ENCODE results near the gene BRF1. TPM values are rescaled to one million over a fixed set of nuclear protein-coding genes. Genes with fewer than 3 reads are reported as not detected.
A peak's percentile ranks its signal among the peaks of the same experiment; 100 is the strongest.

The BRF1 gene, protein sequence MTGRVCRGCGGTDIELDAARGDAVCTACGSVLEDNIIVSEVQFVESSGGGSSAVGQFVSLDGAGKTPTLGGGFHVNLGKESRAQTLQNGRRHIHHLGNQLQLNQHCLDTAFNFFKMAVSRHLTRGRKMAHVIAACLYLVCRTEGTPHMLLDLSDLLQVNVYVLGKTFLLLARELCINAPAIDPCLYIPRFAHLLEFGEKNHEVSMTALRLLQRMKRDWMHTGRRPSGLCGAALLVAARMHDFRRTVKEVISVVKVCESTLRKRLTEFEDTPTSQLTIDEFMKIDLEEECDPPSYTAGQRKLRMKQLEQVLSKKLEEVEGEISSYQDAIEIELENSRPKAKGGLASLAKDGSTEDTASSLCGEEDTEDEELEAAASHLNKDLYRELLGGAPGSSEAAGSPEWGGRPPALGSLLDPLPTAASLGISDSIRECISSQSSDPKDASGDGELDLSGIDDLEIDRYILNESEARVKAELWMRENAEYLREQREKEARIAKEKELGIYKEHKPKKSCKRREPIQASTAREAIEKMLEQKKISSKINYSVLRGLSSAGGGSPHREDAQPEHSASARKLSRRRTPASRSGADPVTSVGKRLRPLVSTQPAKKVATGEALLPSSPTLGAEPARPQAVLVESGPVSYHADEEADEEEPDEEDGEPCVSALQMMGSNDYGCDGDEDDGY
- polyA plus RNA-seq, result 10 to 100 TPM; 18.4 to 28.0 (median 20.2) TPM
- long read RNA-seq, donor 1, result 0 reads
- long read RNA-seq, donor 2, result 0 reads
- long read RNA-seq, donor 3, result 0 reads
- long read RNA-seq, donor 4, result 0 reads
- long read RNA-seq, donor 5, result 0 reads
- long read RNA-seq, donor 6, partial matches to known transcripts, result 0 of 14 reads
- long read RNA-seq, donor 6, other reads (novel, unspliced or antisense), result 13 of 14 reads
- long read RNA-seq, donor 7, result 0 reads
- long read RNA-seq, donor 8, result 0 reads
- long read RNA-seq, donor 9, partial matches to known transcripts, result 0 of 1 reads
- long read RNA-seq, donor 9, other reads (novel, unspliced or antisense), result 0 of 1 reads
- long read RNA-seq, donor 10, partial matches to known transcripts, result 0 of 1 reads
- long read RNA-seq, donor 10, other reads (novel, unspliced or antisense), result 0 of 1 reads

DNA sequence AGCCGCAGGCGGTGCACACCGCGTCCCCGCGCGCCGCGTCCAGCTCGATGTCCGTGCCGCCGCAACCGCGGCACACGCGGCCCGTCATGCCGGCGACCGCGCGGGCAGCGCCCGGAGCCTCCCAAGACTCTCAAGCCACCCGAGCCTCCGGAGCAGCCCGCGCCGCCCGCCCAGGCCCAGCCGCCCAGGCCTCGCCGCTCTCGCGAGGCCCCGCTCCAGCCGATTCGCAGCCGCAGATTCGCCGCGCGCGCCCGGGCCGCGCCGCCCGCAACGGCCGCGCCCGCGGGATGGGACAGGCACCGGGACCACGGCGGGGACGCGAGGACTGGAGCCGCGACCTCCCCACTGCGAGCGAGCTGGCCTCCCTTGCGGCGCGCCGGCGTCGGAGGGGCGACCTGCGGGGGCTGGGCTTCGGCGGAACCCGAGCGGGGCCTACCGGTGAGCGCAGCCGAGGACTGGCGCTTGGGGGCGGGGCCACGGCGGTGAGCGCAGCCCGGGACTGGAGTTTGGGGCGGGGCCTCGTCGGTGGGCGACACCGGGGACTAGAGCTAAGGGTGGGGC lies at the start of gene BRF1:
Gene BRF1 (minus strand): TSS at position 460 of the 561 bp plus-strand sequence. CDS start 372 bp downstream, at position 88.
- Histone ChIP-seq H3K4me3 (ENCODE audit: low read depth in 1 of 3, low read length in 3 of 3) (peak within 1 kb of the TSS; percentile 74 to 79 (median 77)), H3K27ac (ENCODE audit: low read depth in 1 of 3, low read length in 2 of 3) (peak within 1 kb of the TSS; percentile 95 to 100 (median 99)), H3K9me3 (ENCODE audit: control insufficient read depth in 2 of 2, insufficient read depth in 1 of 2, low read depth in 1 of 2, low read length in 1 of 2) (no peaks in the 10 kb centered on the region), H3K27me3 (ENCODE audit: control insufficient read depth in 3 of 3, insufficient read depth in 3 of 3, low read length in 3 of 3) (no peaks in the 10 kb centered on the region), H3K36me3 (ENCODE audit: control insufficient read depth in 3 of 3, insufficient read depth in 2 of 3, low read depth in 1 of 3, low read length in 3 of 3) (peaks cover 0 to 9% (median 0%) of the 10 kb centered on the region in 3 donors), H3K4me1 (ENCODE audit: control insufficient read depth in 3 of 3, insufficient read depth in 2 of 3, low read depth in 1 of 3, low read length in 2 of 3) (peaks cover 0 to 10% (median 7%) of the 10 kb centered on the region in 3 donors)
- peak; percentile 93 to 99 for DNase-seq
- no peak for FAIRE-seq
- WGBS, 3 donors, result 0 to 1% (median 0%) methylated on average over 56 to 90 of the region's 90 CpGs

- 82 to 87% (median 87%) methylated on average over 11 of the region's 11 CpGs for WGBS, 3 donors
- Histone ChIP-seq H3K9me3 (ENCODE audit: control insufficient read depth in 2 of 2, insufficient read depth in 1 of 2, low read depth in 1 of 2, low read length in 1 of 2) (peaks cover 0 to 5% of the 10 kb centered on the region in 2 donors), H3K27ac (ENCODE audit: low read depth in 1 of 3, low read length in 2 of 3) (no peak overlapping the region), H3K27me3 (ENCODE audit: control insufficient read depth in 3 of 3, insufficient read depth in 3 of 3, low read length in 3 of 3) (no peaks in the 10 kb centered on the region), H3K4me3 (ENCODE audit: low read depth in 1 of 3, low read length in 3 of 3) (no peak overlapping the region), H3K36me3 (ENCODE audit: control insufficient read depth in 3 of 3, insufficient read depth in 2 of 3, low read depth in 1 of 3, low read length in 3 of 3) (peaks cover 0 to 47% (median 0%) of the 10 kb centered on the region in 3 donors), H3K4me1 (ENCODE audit: control insufficient read depth in 3 of 3, insufficient read depth in 2 of 3, low read depth in 1 of 3, low read length in 2 of 3) (peaks cover 0 to 3% (median 0%) of the 10 kb centered on the region in 3 donors)
- FAIRE-seq, result no peak
- DNase-seq, result no peak
Measured at GRCh38 chr14:105349992-105350391, 49.2 kb upstream of the BRF1 start.

DNA sequence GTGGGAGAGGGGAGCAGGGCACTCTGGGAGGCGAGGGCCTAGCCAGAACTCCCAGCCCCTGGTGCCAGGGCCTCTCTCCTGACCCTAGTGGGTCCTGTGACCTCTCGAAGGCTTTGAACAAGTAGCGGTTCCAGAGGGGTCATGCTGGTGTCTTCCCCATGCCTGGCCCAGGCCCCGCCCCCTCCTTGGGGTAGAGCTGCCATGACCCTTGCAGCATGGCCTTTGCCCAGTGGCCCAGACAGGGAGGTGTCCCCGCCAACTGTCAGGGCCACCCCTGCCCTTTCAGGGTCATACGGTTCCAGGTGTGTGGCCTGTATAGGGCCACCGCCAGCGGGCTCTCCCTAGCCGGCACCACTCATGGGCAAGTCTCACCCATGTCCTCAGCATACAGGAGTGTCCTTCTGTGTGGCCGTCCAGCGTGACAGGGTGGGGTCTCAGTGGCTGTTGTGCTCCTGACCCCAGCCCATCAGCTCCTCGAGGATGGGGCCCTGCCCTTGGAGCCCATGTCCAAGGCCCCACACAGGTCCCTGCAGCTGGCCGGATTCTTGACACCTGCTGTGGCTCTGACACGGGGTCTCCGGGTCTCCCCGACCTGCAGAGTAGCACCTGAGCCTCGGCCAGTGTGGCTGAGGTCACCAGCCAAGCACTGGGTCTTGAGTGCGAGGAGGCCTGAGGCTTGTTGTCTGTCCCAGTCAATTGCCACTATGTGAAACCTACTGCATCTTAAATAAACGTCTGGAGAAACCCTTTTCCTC lies 48.3 kb upstream of the BRF1 start:
- WGBS, 3 donors, result 90 to 93% (median 91%) methylated on average over 17 to 19 of the region's 19 CpGs

DNA sequence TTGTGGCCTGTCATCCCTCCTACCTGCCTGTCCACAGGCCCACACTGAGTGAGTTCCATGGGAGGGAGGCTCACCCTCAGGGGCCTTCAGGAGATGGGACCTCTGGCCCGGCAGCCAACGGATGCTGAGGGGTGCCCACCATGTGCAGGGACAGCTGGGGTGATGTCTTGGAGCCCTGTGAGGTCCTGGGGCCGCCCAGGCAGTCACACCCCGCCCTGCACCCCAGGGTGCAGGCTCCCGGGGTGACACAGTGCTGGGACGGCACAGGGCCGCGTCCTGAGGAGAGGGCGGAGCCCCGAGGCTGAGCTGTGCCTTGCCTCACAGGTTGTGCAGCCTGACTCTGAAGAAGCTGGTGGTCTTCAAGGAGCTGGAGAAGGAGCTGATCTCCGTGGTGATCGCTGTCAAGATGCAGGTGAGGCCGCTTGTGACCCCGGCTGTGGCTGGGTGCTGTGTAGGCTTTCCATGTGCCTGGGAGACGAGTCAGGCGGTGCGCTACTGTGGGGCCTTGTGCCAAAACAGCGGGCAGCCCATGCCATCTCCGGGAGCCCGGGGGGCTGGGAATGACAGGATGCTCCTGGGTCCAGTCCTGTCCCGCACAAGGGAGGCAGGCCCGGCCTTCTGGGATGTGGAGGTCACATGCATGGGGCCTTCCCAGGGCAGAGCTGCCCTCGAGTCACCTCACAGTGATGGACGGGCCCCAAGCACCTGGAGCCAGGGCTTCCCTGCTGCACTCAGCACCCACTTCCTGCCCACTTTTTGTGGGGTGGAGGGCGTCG lies 47.6 kb upstream of the BRF1 start:
- peaks cover 0 to 34% (median 0%) of the 10 kb centered on the region in 3 donors for H3K36me3 ChIP-seq (ENCODE audit: control insufficient read depth in 3 of 3, insufficient read depth in 2 of 3, low read depth in 1 of 3, low read length in 3 of 3)
- H3K4me1 ChIP-seq (ENCODE audit: control insufficient read depth in 3 of 3, insufficient read depth in 2 of 3, low read depth in 1 of 3, low read length in 2 of 3), result peaks cover 0 to 3% (median 0%) of the 10 kb centered on the region in 3 donors
- H3K9me3 ChIP-seq (ENCODE audit: control insufficient read depth in 2 of 2, insufficient read depth in 1 of 2, low read depth in 1 of 2, low read length in 1 of 2), result peaks cover 0 to 11% of the 10 kb centered on the region in 2 donors
- H3K27me3 ChIP-seq (ENCODE audit: control insufficient read depth in 3 of 3, insufficient read depth in 3 of 3, low read length in 3 of 3), result no peaks in the 10 kb centered on the region
- 78 to 84% (median 82%) methylated on average over 26 of the region's 26 CpGs for WGBS, 3 donors
- FAIRE-seq (no peak), DNase-seq (no peak)
- no peak overlapping the region for H3K4me3 ChIP-seq (ENCODE audit: low read depth in 1 of 3, low read length in 3 of 3)
- no peak overlapping the region for H3K27ac ChIP-seq (ENCODE audit: low read depth in 1 of 3, low read length in 2 of 3)

More for the DNA sequence above, 48.3 kb upstream of the BRF1 start:
- Histone ChIP-seq H3K9me3 (ENCODE audit: control insufficient read depth in 2 of 2, insufficient read depth in 1 of 2, low read depth in 1 of 2, low read length in 1 of 2) (peaks cover 0 to 8% of the 10 kb centered on the region in 2 donors), H3K4me1 (ENCODE audit: control insufficient read depth in 3 of 3, insufficient read depth in 2 of 3, low read depth in 1 of 3, low read length in 2 of 3) (peaks cover 0 to 3% (median 0%) of the 10 kb centered on the region in 3 donors), H3K4me3 (ENCODE audit: low read depth in 1 of 3, low read length in 3 of 3) (no peak overlapping the region), H3K27me3 (ENCODE audit: control insufficient read depth in 3 of 3, insufficient read depth in 3 of 3, low read length in 3 of 3) (no peaks in the 10 kb centered on the region), H3K36me3 (ENCODE audit: control insufficient read depth in 3 of 3, insufficient read depth in 2 of 3, low read depth in 1 of 3, low read length in 3 of 3) (peaks cover 0 to 38% (median 0%) of the 10 kb centered on the region in 3 donors), H3K27ac (ENCODE audit: low read depth in 1 of 3, low read length in 2 of 3) (no peak overlapping the region)
- FAIRE-seq (no peak), DNase-seq (no peak)

DNA sequence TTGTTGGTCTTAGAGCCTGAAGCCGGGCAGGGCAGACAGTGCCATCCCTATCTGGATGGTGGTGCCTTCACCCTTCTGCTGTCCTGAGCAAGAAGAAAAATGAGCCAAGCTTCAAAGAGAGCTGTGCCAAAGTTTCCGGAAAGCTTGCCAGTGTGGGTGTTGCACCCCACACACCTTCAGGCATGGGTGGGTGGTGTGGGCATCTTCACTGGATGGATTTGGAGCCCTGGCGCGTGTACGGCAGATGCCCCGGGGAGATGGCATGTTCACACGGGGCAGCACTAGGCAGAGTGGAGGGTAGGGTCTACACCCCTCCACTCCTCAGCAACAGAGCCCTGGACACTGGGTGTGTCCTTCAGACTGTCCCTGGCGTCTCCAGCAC lies 46.8 kb upstream of the BRF1 start:
- H3K36me3 ChIP-seq (ENCODE audit: control insufficient read depth in 3 of 3, insufficient read depth in 2 of 3, low read depth in 1 of 3, low read length in 3 of 3), result peaks cover 0 to 32% (median 0%) of the 10 kb centered on the region in 3 donors
- no peak for FAIRE-seq
- H3K27me3 ChIP-seq (ENCODE audit: control insufficient read depth in 3 of 3, insufficient read depth in 3 of 3, low read length in 3 of 3), result no peaks in the 10 kb centered on the region
- H3K4me1 ChIP-seq (ENCODE audit: control insufficient read depth in 3 of 3, insufficient read depth in 2 of 3, low read depth in 1 of 3, low read length in 2 of 3), result peaks cover 0 to 3% (median 0%) of the 10 kb centered on the region in 3 donors
- H3K9me3 ChIP-seq (ENCODE audit: control insufficient read depth in 2 of 2, insufficient read depth in 1 of 2, low read depth in 1 of 2, low read length in 1 of 2), result peaks cover 0 to 11% of the 10 kb centered on the region in 2 donors
- no peak overlapping the region for H3K27ac ChIP-seq (ENCODE audit: low read depth in 1 of 3, low read length in 2 of 3)
- WGBS, 3 donors, result 80 to 92% (median 92%) methylated on average over 8 of the region's 8 CpGs
- DNase-seq, result no peak
- H3K4me3 ChIP-seq (ENCODE audit: low read depth in 1 of 3, low read length in 3 of 3), result no peak overlapping the region

DNA sequence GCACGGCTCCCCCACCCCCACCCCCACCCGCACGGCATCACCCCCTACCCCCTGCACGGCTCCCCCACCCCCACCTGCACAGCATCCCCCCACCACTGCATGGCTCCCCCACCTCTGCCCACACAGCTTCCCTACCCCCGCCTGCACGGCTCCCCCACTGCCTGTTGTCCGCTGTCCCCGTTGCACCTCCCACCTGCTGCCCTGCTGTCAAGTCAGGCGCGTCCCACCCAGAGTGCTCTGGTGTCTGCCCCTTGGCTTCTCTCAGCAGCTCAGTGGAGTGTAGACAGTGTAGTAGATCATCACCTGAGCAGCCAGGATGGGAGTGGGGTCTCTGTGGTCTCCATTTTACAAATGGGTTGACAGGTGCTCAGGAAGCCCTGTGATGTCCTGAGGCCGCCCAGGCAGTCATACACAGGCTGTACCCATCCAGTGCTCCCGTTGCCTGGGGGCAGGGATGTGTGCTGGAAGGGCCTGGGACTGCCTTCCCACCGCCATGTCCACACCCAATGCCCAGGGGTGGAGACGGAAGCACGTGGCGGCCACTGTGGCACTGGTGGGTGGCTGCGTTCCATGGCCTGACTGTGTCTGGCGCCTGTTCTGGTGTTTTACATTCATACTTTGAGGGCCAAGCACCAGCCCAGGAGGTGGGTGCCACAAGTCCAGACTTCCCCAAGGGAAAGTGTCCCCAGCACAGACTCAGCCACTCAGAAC lies 46.2 kb upstream of the BRF1 start:
- Histone ChIP-seq H3K4me1 (ENCODE audit: control insufficient read depth in 3 of 3, insufficient read depth in 2 of 3, low read depth in 1 of 3, low read length in 2 of 3) (peaks cover 0 to 2% (median 0%) of the 10 kb centered on the region in 3 donors), H3K36me3 (ENCODE audit: control insufficient read depth in 3 of 3, insufficient read depth in 2 of 3, low read depth in 1 of 3, low read length in 3 of 3) (peaks cover 0 to 30% (median 0%) of the 10 kb centered on the region in 3 donors), H3K9me3 (ENCODE audit: control insufficient read depth in 2 of 2, insufficient read depth in 1 of 2, low read depth in 1 of 2, low read length in 1 of 2) (peaks cover 0 to 11% of the 10 kb centered on the region in 2 donors), H3K27me3 (ENCODE audit: control insufficient read depth in 3 of 3, insufficient read depth in 3 of 3, low read length in 3 of 3) (no peaks in the 10 kb centered on the region), H3K4me3 (ENCODE audit: low read depth in 1 of 3, low read length in 3 of 3) (no peak overlapping the region), H3K27ac (ENCODE audit: low read depth in 1 of 3, low read length in 2 of 3) (no peak overlapping the region)
- DNase-seq, result no peak
- 86 to 92% (median 91%) methylated on average over 16 to 18 of the region's 18 CpGs for WGBS, 3 donors
- no peak for FAIRE-seq

DNA sequence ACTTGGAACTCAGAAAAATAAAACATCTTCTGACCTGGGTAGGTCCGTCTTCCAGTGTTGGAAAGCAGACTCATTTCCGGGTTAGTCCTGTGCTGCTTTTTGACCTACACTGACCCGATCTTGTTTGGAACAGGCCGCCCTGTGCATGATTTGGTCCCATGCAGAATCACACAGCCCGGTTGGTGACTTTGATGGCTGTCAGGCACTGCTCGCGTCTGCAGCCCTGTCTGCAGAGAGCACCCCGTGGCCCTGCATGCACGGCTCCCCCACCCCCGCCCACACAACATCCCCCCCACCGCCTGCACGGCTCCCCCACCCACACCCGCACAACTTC lies 45.4 kb upstream of the BRF1 start:
- WGBS, 3 donors, result 76 to 87% (median 78%) methylated on average over 11 to 13 of the region's 13 CpGs
- no peak overlapping the region for H3K27ac ChIP-seq (ENCODE audit: low read depth in 1 of 3, low read length in 2 of 3)
- FAIRE-seq (no peak), DNase-seq (no peak)
- peaks cover 0 to 28% (median 0%) of the 10 kb centered on the region in 3 donors for H3K36me3 ChIP-seq (ENCODE audit: control insufficient read depth in 3 of 3, insufficient read depth in 2 of 3, low read depth in 1 of 3, low read length in 3 of 3)
- H3K27me3 ChIP-seq (ENCODE audit: control insufficient read depth in 3 of 3, insufficient read depth in 3 of 3, low read length in 3 of 3), result no peaks in the 10 kb centered on the region
- H3K9me3 ChIP-seq (ENCODE audit: control insufficient read depth in 2 of 2, insufficient read depth in 1 of 2, low read depth in 1 of 2, low read length in 1 of 2), result peaks cover 0 to 11% of the 10 kb centered on the region in 2 donors
- no peaks in the 10 kb centered on the region for H3K4me1 ChIP-seq (ENCODE audit: control insufficient read depth in 3 of 3, insufficient read depth in 2 of 3, low read depth in 1 of 3, low read length in 2 of 3)
- H3K4me3 ChIP-seq (ENCODE audit: low read depth in 1 of 3, low read length in 3 of 3), result no peak overlapping the region

Measured in small intestine (tissue), 16 donors.